GM12865 (cell line): ENCODE measurements around the gene PRRG2.

ENCODE experiments used
- DNase-seq: peaks from one replicate; pipeline ENCODE4 v3.0.0; 2010; ENCODE audit warnings: low read depth
- H3K4me3 ChIP-seq: 2 replicates; pipeline ENCODE4 v1.5.1; 2011; ENCODE audit warnings: mild to moderate bottlenecking, low read depth, low read length, control low read depth
- TF ChIP-seq, protein P1 (sequence below): IDR thresholded peaks from 2 replicates; pipeline ENCODE4 v1.5.1; 2011; ENCODE audit warnings: low read length, control low read depth, low read depth, inconsistent platforms; ENCODE audit not compliant: insufficient read depth; ENCODE audit errors: missing control alignments

Gene PRRG2

GRCh38 chr19:49567861-49568441 lies 13.2 kb upstream of the PRRG2 start:
- no peak overlapping the region for H3K4me3 ChIP-seq
- TF ChIP-seq, protein P1, sequence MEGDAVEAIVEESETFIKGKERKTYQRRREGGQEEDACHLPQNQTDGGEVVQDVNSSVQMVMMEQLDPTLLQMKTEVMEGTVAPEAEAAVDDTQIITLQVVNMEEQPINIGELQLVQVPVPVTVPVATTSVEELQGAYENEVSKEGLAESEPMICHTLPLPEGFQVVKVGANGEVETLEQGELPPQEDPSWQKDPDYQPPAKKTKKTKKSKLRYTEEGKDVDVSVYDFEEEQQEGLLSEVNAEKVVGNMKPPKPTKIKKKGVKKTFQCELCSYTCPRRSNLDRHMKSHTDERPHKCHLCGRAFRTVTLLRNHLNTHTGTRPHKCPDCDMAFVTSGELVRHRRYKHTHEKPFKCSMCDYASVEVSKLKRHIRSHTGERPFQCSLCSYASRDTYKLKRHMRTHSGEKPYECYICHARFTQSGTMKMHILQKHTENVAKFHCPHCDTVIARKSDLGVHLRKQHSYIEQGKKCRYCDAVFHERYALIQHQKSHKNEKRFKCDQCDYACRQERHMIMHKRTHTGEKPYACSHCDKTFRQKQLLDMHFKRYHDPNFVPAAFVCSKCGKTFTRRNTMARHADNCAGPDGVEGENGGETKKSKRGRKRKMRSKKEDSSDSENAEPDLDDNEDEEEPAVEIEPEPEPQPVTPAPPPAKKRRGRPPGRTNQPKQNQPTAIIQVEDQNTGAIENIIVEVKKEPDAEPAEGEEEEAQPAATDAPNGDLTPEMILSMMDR: no peak

DNA sequence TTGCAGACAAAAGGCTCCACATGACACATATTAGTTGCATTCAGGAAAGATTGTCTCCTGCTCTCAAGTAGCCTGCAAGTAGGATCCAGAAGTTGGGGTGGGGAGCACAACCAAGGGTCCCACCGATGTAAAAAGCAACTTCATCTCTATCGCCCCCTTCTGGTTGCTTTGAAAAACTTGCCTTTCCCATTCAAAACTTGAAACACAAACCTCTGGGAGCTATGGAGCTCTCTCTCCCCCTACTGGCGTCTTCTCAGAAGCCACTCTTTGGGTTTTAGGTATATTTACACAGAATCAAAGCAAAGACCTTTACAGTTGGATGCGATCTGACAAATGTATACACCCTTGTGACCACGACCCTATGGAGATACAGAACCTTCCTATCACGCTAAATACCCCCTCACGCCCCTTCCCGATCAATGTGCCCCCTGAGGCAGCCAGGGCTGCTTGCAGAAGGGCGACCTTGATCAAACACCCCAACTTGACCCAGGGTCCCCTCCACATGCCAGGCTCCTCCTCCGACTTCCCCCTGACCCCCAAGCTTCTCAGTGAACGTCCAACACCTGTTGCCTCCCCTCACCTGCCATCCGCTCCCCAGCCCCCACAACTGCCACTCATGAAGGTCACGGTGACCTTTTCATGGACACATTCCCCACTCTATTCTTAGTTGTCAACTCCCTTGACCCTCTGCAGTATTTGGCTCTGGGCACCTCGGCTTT lies 10.8 kb upstream of the PRRG2 start:
- peak; percentile 90 for DNase-seq
- TF ChIP-seq, protein P1: peak; percentile 97
- no peak overlapping the region for H3K4me3 ChIP-seq

More at GRCh38 chr19:49567861-49568441, 13.2 kb upstream of the PRRG2 start:
- DNase-seq: peak; percentile 69

- DNase-seq: no peak
- no peak overlapping the region for H3K4me3 ChIP-seq
- TF ChIP-seq, protein P1: no peak
Measured at GRCh38 chr19:49570997-49571676, 10.0 kb upstream of the PRRG2 start.

GRCh38 chr19:49573009-49573408 lies 8.1 kb upstream of the PRRG2 start:
- DNase-seq: no peak
- no peak overlapping the region for H3K4me3 ChIP-seq
- TF ChIP-seq, protein P1: no peak

DNA sequence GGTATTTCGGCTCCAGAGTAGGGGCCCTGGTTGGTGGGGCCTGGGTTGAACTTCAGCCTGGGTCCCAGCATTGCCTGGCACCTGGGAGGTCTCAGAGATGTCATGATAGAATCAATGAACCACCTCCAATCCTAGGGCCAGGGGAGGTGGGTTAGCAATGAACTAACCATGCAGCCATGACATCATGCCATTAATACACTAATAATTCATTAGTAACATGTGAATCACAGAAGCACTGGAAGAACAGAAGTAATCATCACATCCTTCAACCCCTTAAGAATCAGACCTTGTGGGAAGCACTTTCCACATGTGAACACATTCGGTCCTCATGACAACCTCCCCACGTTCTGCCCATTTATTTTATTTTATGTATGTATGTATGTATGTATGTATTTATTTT lies 7.7 kb upstream of the PRRG2 start:
- TF ChIP-seq, protein P1: no peak
- H3K4me3 ChIP-seq: no peak overlapping the region
- no peak for DNase-seq

- no peak overlapping the region for H3K4me3 ChIP-seq
- TF ChIP-seq, protein P1: no peak
- DNase-seq: no peak
Measured at GRCh38 chr19:49574206-49574755, 6.8 kb upstream of the PRRG2 start.
